ENCODE data around the gene HMX3.

- TF ChIP-seq CTCF (IDR thresholded peaks at IDR 0.05; ENCODE audit: extremely low read depth in 1 of 2, insufficient read depth in 1 of 2, low read depth in 1 of 2, low read length in 2 of 2) (no peak), POLR2A (IDR thresholded peaks at IDR 0.05; ENCODE audit: low read depth, low read length) (no peak), EZH2 (IDR thresholded peaks at IDR 0.05; ENCODE audit: borderline replicate concordance, low read depth, low read length, severe bottlenecking) (peak; percentile 92), POLR2AphosphoS5 (IDR thresholded peaks at IDR 0.05; ENCODE audit: insufficient read depth, low read depth, low read length) (no peak)
These were observed 11.3 kb downstream of the HMX3 start for GRCh38 chr10:123146894-123147634.
